Gastroesophageal sphincter (tissue), 4 donors: ENCODE data around the gene FCHO1. TPM values are rescaled to one million over a fixed set of nuclear protein-coding genes. Genes with fewer than 3 reads are reported as not detected.
A peak's percentile ranks its signal among the peaks of the same experiment; 100 is the strongest.

ENCODE experiments used
- ATAC-seq: fragments of 150-250 bp; one replicate; pipeline ENCODE4 v1.9.1; 2016; ENCODE audit warnings: mild to moderate bottlenecking, moderate library complexity
- H3K27ac ChIP-seq, 4 donors: fragments of 200-600 bp; sonication (generic) in 3 of 4; 1 replicate in 3 of 4; 2 replicates in 1 of 4; pipeline ENCODE4 v1.5.1; 2016 to 2019
- H3K27me3 ChIP-seq: fragments of 200-600 bp; sonication (generic); one replicate; pipeline ENCODE4 v1.5.1; 2019
- H3K36me3 ChIP-seq, 2 donors: fragments of 200-600 bp; sonication (generic); one replicate each; pipeline ENCODE4 v1.5.1; 2019; ENCODE audit warnings: control low read depth in 1 of 2
- H3K4me1 ChIP-seq, 3 donors: fragments of 200-600 bp; sonication (generic); 1 replicate in 2 of 3; 2 replicates in 1 of 3; pipeline ENCODE4 v1.5.1; 2016 to 2019; ENCODE audit warnings: control low read depth in 2 of 3
- H3K4me3 ChIP-seq, 2 donors: fragments of 200-600 bp; sonication (generic); one replicate each; pipeline ENCODE4 v1.5.1; 2019; ENCODE audit warnings: mild to moderate bottlenecking in 1 of 2, moderate library complexity in 1 of 2
- H3K9me3 ChIP-seq, 3 donors: fragments of 200-600 bp; sonication (generic); one replicate each; pipeline ENCODE4 v1.5.1; 2017 to 2019; ENCODE audit warnings: control low read depth in 2 of 3
- CTCF ChIP-seq, 4 experiments: fragments of 200-600 bp in 2 of 4; fragments of 450-650 bp in 2 of 4; sonication (generic) in 1 of 4; IDR thresholded peaks; one replicate each; pipeline ENCODE4 v1.5.1; 2017 to 2019; ENCODE audit warnings: antibody characterized with exemption in 4 of 4, mild to moderate bottlenecking in 2 of 4, moderate library complexity in 2 of 4
- EP300 ChIP-seq: sonication (generic); formaldehyde crosslinking; IDR thresholded peaks from one replicate; pipeline ENCODE4 v1.6.1; 2017; ENCODE audit warnings: antibody characterized with exemption, mild to moderate bottlenecking
- POLR2A ChIP-seq, 2 donors: fragments of 450-650 bp; IDR thresholded peaks; one replicate each; pipeline ENCODE4 v1.6.1; 2017; ENCODE audit warnings: antibody characterized with exemption in 2 of 2, mild to moderate bottlenecking in 2 of 2, moderate library complexity in 1 of 2
- POLR2AphosphoS5 ChIP-seq: sonication (generic); formaldehyde crosslinking; IDR thresholded peaks from one replicate; pipeline ENCODE4 v1.6.1; 2017; ENCODE audit warnings: antibody characterized with exemption
- WGBS, 2 donors: methylation state at CpG; one replicate each; pipeline ENCODE4 v1.1.5; 2018; ENCODE audit warnings: low coverage in 1 of 2; 5-methylcytosine and 5-hydroxymethylcytosine counted together
- total RNA-seq, 4 donors: library from RNA; depleted of rRNA; stranded (reverse); fragments of >200 nt; gene quantifications; one replicate each; pipeline ENCODE4 v1.1.0, GENCODE V29; 2016

The FCHO1 gene
- total RNA-seq, 4 donors from 2014 or later, result 1.1 to 4.1 (median 3.2) TPM

GRCh38 chr19:17826508-17827056 lies 75.3 kb downstream of the FCHO1 start:
- ATAC-seq, result no peak
- WGBS, 2 donors, result 84 to 100% methylated on average over 2 to 8 of the region's 13 CpGs
- H3K36me3 ChIP-seq, result no peaks in the 10 kb centered on the region
- no peak overlapping the region for H3K27ac ChIP-seq
- no peaks in the 10 kb centered on the region for H3K9me3 ChIP-seq
- H3K4me3 ChIP-seq, result no peak overlapping the region
- TF ChIP-seq POLR2A (IDR thresholded peaks at IDR 0.05) (no peak), EP300 (no peak), CTCF (IDR thresholded peaks at IDR 0.05) (no peak)
- peaks cover 95% of the 10 kb centered on the region for H3K27me3 ChIP-seq
- peaks cover 0 to 19% (median 0%) of the 10 kb centered on the region in 3 donors for H3K4me1 ChIP-seq

GRCh38 chr19:17829855-17830566 lies 78.7 kb downstream of the FCHO1 start:
- H3K36me3 ChIP-seq, result no peaks in the 10 kb centered on the region
- peak overlapping the region in 1 of 2 donors; percentile 31 for H3K4me3 ChIP-seq
- peak; percentile 50 for ATAC-seq
- H3K9me3 ChIP-seq, result no peaks in the 10 kb centered on the region
- H3K27me3 ChIP-seq, result peaks cover 98% of the 10 kb centered on the region
- no peak overlapping the region for H3K27ac ChIP-seq
- peaks cover 0 to 21% (median 0%) of the 10 kb centered on the region in 3 donors for H3K4me1 ChIP-seq
- TF ChIP-seq EP300 (no peak), POLR2A (IDR thresholded peaks at IDR 0.05) (no peak), CTCF (IDR thresholded peaks at IDR 0.05) (peak in 1 of 4 experiments; percentile 10)
- WGBS, 2 donors, result 2 to 20% methylated on average over 10 of the region's 29 CpGs

GRCh38 chr19:17830567-17831418 lies 79.5 kb downstream of the FCHO1 start:
- Histone ChIP-seq H3K36me3 (no peaks in the 10 kb centered on the region), H3K9me3 (no peaks in the 10 kb centered on the region), H3K27ac (no peak overlapping the region), H3K27me3 (peaks cover 98% of the 10 kb centered on the region), H3K4me1 (peaks cover 0 to 21% (median 0%) of the 10 kb centered on the region in 3 donors), H3K4me3 (peak overlapping the region in 1 of 2 donors; percentile 31)
- TF ChIP-seq CTCF (IDR thresholded peaks at IDR 0.05) (no peak), POLR2A (IDR thresholded peaks at IDR 0.05) (no peak), POLR2AphosphoS5 (no peak), EP300 (no peak)
- ATAC-seq, result peak; percentile 52
- WGBS, 2 donors, result 0 to 26% methylated on average over 3 to 7 of the region's 50 CpGs

GRCh38 chr19:17831419-17831888 lies 80.2 kb downstream of the FCHO1 start:
- TF ChIP-seq EP300 (no peak), POLR2AphosphoS5 (no peak), CTCF (IDR thresholded peaks at IDR 0.05) (no peak), POLR2A (IDR thresholded peaks at IDR 0.05) (no peak)
- H3K9me3 ChIP-seq, result no peaks in the 10 kb centered on the region
- H3K4me3 ChIP-seq, result peak overlapping the region in 1 of 2 donors; percentile 31
- 53% methylated on average over 14 of the region's 25 CpGs; no CpG with 5 or more reads in 1 of the 2 donors for WGBS, 2 donors
- no peak for ATAC-seq
- peaks cover 0 to 21% (median 0%) of the 10 kb centered on the region in 3 donors for H3K4me1 ChIP-seq
- H3K27me3 ChIP-seq, result peaks cover 96% of the 10 kb centered on the region
- H3K27ac ChIP-seq, result no peak overlapping the region
- no peaks in the 10 kb centered on the region for H3K36me3 ChIP-seq
